Endothelial cell of umbilical vein (primary cell): Measurements from ENCODE around the gene EDC3. TPM values are rescaled to one million over a fixed set of nuclear protein-coding genes. Genes with fewer than 3 reads are reported as not detected.
"Not testable (repeated sequence)": the region's sequence is repeated elsewhere in the genome, so short reads cannot be mapped to it uniquely, and the experiment has no call there.

Source experiments
- BruUV-seq: library from RNA; stranded (reverse); fragments of 400-500 nt; replicated peaks from 2 replicates; lab custom pipeline; 2021; lab: Mats Ljungman, UMichigan
- CTCF ChIA-PET: fragments of 300-600, 350-600 bp; sonication (Branson Sonifier 250); formaldehyde crosslinking; loops from one replicate; lab custom pipeline; 2021; ENCODE audit warnings: antibody characterized with exemption, inconsistent platforms; lab: Charles Lee
- POLR2A ChIA-PET: fragments of 300-600, 350-600 bp; sonication (Branson Sonifier 250); formaldehyde crosslinking; loops from one replicate; lab custom pipeline; 2021; ENCODE audit warnings: antibody characterized with exemption, inconsistent platforms; lab: Charles Lee
- DNase-seq: peaks from one replicate; pipeline ENCODE4 v3.0.0-alpha.2; 2011; ENCODE audit warnings: low read depth, low spot score
- FAIRE-seq: peaks from 2 replicates; lab custom pipeline; 2011; peaks lifted over from hg19 to GRCh38; lab: Jason Lieb, UNC
- H2AFZ ChIP-seq: 2 replicates; pipeline ENCODE4 v1.6.0; 2012; ENCODE audit warnings: low read depth, low read length, control low read depth, inconsistent platforms
- H3K27ac ChIP-seq: 2 replicates; pipeline ENCODE4 v1.5.1; 2011; ENCODE audit warnings: low read depth, mild to moderate bottlenecking, control low read depth, low read length, moderate library complexity; ENCODE audit not compliant: insufficient read depth
- H3K27me3 ChIP-seq, 2 experiments: 2 replicates each; pipeline versions ENCODE4 v1.6.0 to v1.6.1; 2011; ENCODE audit warnings: low read length in 2 of 2, mixed read lengths in 1 of 2; ENCODE audit not compliant: control insufficient read depth in 2 of 2, insufficient read depth in 2 of 2
- H3K36me3 ChIP-seq, 2 experiments: 2 replicates in 1 of 2; 3 replicates in 1 of 2; pipeline ENCODE4 v1.5.1; 2011; ENCODE audit warnings: low read length in 2 of 2, mild to moderate bottlenecking in 1 of 2, moderate library complexity in 1 of 2; ENCODE audit not compliant: control insufficient read depth in 2 of 2, insufficient read depth in 2 of 2; ENCODE audit errors: extremely low read depth in 1 of 2
- H3K4me1 ChIP-seq: 3 replicates; pipeline ENCODE4 v1.5.1; 2011; ENCODE audit warnings: mild to moderate bottlenecking, low read length; ENCODE audit not compliant: control insufficient read depth, insufficient read depth; ENCODE audit errors: extremely low read depth
- H3K4me2 ChIP-seq: 2 replicates; pipeline ENCODE4 v1.6.1; 2011; ENCODE audit warnings: low read length, control low read depth, mixed read lengths; ENCODE audit not compliant: insufficient read depth
- H3K4me3 ChIP-seq, 3 experiments: fragments of 200-600 bp in 1 of 3; sonication (generic), shearing (Covaris generic) in 1 of 3; replicated peaks in 1 of 3; 2 replicates each; pipeline ENCODE4 v1.5.1; 2011 to 2016; ENCODE audit warnings: control low read depth in 3 of 3, low read length in 3 of 3, mild to moderate bottlenecking in 2 of 3, inconsistent platforms in 1 of 3, low read depth in 1 of 3, moderate library complexity in 1 of 3; ENCODE audit not compliant: insufficient read depth in 1 of 3
- H3K79me2 ChIP-seq: 2 replicates; pipeline ENCODE4 v1.6.0; 2012; ENCODE audit warnings: low read length, inconsistent platforms; ENCODE audit not compliant: control insufficient read depth, insufficient read depth
- H3K9ac ChIP-seq: replicated peaks from 2 replicates; pipeline ENCODE3; 2011; ENCODE audit warnings: low read length, control low read depth; ENCODE audit not compliant: insufficient read depth; ENCODE audit errors: extremely low read depth
- H3K9me1 ChIP-seq: replicated peaks from 3 replicates; pipeline ENCODE4 v1.6.0; 2011; ENCODE audit warnings: mild to moderate bottlenecking, low read length; ENCODE audit not compliant: control insufficient read depth, insufficient read depth; ENCODE audit errors: extremely low read depth
- H3K9me3 ChIP-seq: replicated peaks from 2 replicates; pipeline ENCODE4 v1.5.1; 2012; ENCODE audit warnings: low read length, inconsistent platforms; ENCODE audit not compliant: control insufficient read depth, insufficient read depth
- H4K20me1 ChIP-seq: replicated peaks from 2 replicates; pipeline ENCODE3; 2011; ENCODE audit warnings: mild to moderate bottlenecking, low read length; ENCODE audit not compliant: control insufficient read depth, insufficient read depth; ENCODE audit errors: extremely low read depth
- EZH2 ChIP-seq: IDR thresholded peaks from 2 replicates; pipeline ENCODE4 v1.6.1; 2012; ENCODE audit warnings: borderline replicate concordance, low read depth, mild to moderate bottlenecking, moderate library complexity, low read length, inconsistent platforms; ENCODE audit not compliant: severe bottlenecking
- FOS ChIP-seq: IDR thresholded peaks from 2 replicates; pipeline ENCODE4 v1.6.1; 2011; ENCODE audit warnings: mild to moderate bottlenecking, low read length, moderate library complexity, borderline replicate concordance; ENCODE audit not compliant: insufficient read depth
- GATA2 ChIP-seq: IDR thresholded peaks from 2 replicates; pipeline ENCODE4 v1.7.0; 2011; ENCODE audit warnings: low read depth, mild to moderate bottlenecking, moderate library complexity, mixed read lengths, low read length; ENCODE audit not compliant: insufficient read length, insufficient read depth
- JUN ChIP-seq: IDR thresholded peaks from 2 replicates; pipeline ENCODE4 v1.6.1; 2011; ENCODE audit warnings: borderline replicate concordance, low read depth; ENCODE audit not compliant: insufficient read length, insufficient read depth
- MAX ChIP-seq: IDR thresholded peaks from 2 replicates; pipeline ENCODE4 v1.6.1; 2011; ENCODE audit not compliant: insufficient read depth, insufficient read length
- MYC ChIP-seq: IDR thresholded peaks from one replicate; pipeline ENCODE4 v1.6.1; 2011; ENCODE audit warnings: mild to moderate bottlenecking, low read depth, low read length
- POLR2A ChIP-seq: IDR thresholded peaks from 2 replicates; pipeline ENCODE4 v1.6.1; 2012; ENCODE audit warnings: low read depth, mild to moderate bottlenecking, control low read depth, low read length
- POLR2AphosphoS5 ChIP-seq: IDR thresholded peaks from 2 replicates; pipeline ENCODE4 v1.6.1; 2012; ENCODE audit warnings: low read depth, mild to moderate bottlenecking, control low read depth, low read length, moderate library complexity; ENCODE audit not compliant: insufficient read depth
- dilution Hi-C: fragments of 300-500 bp; cut with MboI; formaldehyde crosslinking; loops from one replicate; pipeline ENCODE4 v1.15.0; 2019; ENCODE audit warnings: low sequenced_read_pairs; ENCODE audit not compliant: extremely low pct_ligation_motif_present
- intact Hi-C: fragments of 100-400 bp; cut with micrococcal nuclease; formaldehyde crosslinking; loops from one replicate; pipeline ENCODE4 v1.10.0; 2022
- polyA plus RNA-seq, 4 experiments: library from polyadenylated mRNA; depleted of rRNA in 3 of 4; stranded (reverse) in 3 of 4; unstranded in 1 of 4; fragments of >200 nt; gene quantifications; 2 replicates each; pipeline versions ENCODE4 v1.2.1 to v1.2.3, GENCODE V29; 2011 to 2012; ENCODE audit warnings: missing spikeins in 1 of 4
- total RNA-seq: library from RNA; stranded (reverse); gene quantifications from 2 replicates; pipeline ENCODE4 v1.2.3, GENCODE V29; 2021
- TF ChIP-seq, protein P1 (sequence below), 2 donors: IDR thresholded peaks; 1 replicate in 1 of 2; 2 replicates in 1 of 2; pipeline ENCODE4 v1.5.1; 2011; ENCODE audit warnings: low read length in 2 of 2, mild to moderate bottlenecking in 2 of 2, moderate library complexity in 2 of 2, control low read depth in 1 of 2, inconsistent platforms in 1 of 2, low read depth in 1 of 2; ENCODE audit not compliant: insufficient read depth in 1 of 2; ENCODE audit errors: extremely low read depth in 1 of 2

The EDC3 gene
- total and polyA plus RNA-seq, 2 donors (not counting 3 experiments of a cell fraction or from before 2014, with no cell fraction given): 55.9 to 56.5 TPM

DNA sequence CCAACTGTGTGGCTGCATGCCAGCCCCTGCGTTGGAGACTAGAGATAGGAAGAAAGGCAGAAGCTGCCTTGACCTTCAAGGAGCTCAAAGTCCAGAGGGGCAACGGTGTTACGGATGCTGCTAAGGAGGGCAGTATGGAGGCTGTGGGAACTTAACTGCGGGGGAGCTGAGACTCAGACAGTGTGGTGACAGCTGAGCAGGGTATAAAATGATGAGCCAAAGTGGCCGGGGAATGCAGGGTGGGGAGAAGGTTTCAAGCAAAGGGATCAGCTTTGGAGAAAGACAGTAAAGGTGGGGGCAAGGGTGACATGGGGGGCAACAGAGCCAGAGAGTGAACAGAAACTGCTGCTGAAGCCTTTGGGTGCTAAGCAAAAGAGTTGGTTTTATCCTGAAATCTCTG is 46.6 kb upstream of the EDC3 start:
- CTCF ChIA-PET: no interaction called here
- Histone ChIP-seq H3K79me2 (no peaks in the 10 kb centered on the region), H3K9ac (no peak overlapping the region), H3K9me3 (no peaks in the 10 kb centered on the region), H3K36me3 (no peaks in the 10 kb centered on the region), H3K4me2 (no peak overlapping the region), H2AFZ (no peak overlapping the region), H4K20me1 (no peaks in the 10 kb centered on the region), H3K4me1 (no peaks in the 10 kb centered on the region), H3K4me3 (no peak overlapping the region), H3K27ac (no peak overlapping the region), H3K9me1 (no peaks in the 10 kb centered on the region), H3K27me3 (no peaks in the 10 kb centered on the region)
- FAIRE-seq (no peak), DNase-seq (no peak)
- intact Hi-C loops: loop anchor here (10.0 kb wide), 1 partner anchor 518 kb away; no protein-coding TSS in a partner anchor
- POLR2A ChIA-PET: no interaction called here
- dilution Hi-C loops: no loop called here
- no TSS peak for BruUV-seq
- TF ChIP-seq POLR2AphosphoS5: no peak
- TF ChIP-seq GATA2: no peak
- TF ChIP-seq, protein P1, sequence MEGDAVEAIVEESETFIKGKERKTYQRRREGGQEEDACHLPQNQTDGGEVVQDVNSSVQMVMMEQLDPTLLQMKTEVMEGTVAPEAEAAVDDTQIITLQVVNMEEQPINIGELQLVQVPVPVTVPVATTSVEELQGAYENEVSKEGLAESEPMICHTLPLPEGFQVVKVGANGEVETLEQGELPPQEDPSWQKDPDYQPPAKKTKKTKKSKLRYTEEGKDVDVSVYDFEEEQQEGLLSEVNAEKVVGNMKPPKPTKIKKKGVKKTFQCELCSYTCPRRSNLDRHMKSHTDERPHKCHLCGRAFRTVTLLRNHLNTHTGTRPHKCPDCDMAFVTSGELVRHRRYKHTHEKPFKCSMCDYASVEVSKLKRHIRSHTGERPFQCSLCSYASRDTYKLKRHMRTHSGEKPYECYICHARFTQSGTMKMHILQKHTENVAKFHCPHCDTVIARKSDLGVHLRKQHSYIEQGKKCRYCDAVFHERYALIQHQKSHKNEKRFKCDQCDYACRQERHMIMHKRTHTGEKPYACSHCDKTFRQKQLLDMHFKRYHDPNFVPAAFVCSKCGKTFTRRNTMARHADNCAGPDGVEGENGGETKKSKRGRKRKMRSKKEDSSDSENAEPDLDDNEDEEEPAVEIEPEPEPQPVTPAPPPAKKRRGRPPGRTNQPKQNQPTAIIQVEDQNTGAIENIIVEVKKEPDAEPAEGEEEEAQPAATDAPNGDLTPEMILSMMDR (IDR thresholded peaks at IDR 0.05; ENCODE audit: extremely low read depth in 1 of 2, insufficient read depth in 1 of 2, low read depth in 1 of 2, low read length in 2 of 2): no peak
- no peak for TF ChIP-seq MYC
- no peak for TF ChIP-seq EZH2
- TF ChIP-seq FOS: no peak
- TF ChIP-seq POLR2A: no peak
- no peak for TF ChIP-seq MAX
- no peak for TF ChIP-seq JUN

DNA sequence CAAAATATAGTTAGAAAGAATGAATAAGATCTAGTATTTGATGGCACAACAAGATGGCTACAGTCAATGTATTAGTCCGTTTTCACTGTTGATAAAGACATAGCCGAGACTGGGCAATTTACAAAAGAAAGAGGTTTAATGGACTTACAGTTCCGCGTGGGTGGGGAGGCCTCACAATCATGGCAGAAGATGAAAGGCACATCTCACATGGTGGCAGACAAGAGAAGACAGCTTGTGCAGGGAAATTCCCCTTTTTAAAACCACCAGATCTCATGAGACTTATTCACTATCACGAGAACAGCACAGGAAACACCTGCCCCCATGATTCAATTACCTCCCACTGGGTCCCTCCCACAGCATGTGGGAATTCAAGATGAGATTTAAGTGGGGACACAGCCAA is 42.4 kb upstream of the EDC3 start:
- CTCF ChIA-PET, H2AFZ ChIP-seq, POLR2A ChIA-PET, intact Hi-C loops, H3K27me3 ChIP-seq, H3K36me3 ChIP-seq, H3K79me2 ChIP-seq, H3K4me1 ChIP-seq, H3K9me1 ChIP-seq, dilution Hi-C loops, H3K27ac ChIP-seq, H4K20me1 ChIP-seq, H3K4me3 ChIP-seq, H3K9ac ChIP-seq, BruUV-seq, H3K9me3 ChIP-seq, H3K4me2 ChIP-seq, FAIRE-seq, DNase-seq: not testable (repeated sequence)
